HG02938 (cell line): ENCODE results near the gene TMEM92.
"Not testable (repeated sequence)": the region's sequence is repeated elsewhere in the genome, so short reads cannot be mapped to it uniquely, and the experiment has no call there.

ENCODE experiments used
- ATAC-seq: cut with Tn5 transposase; IDR thresholded peaks from one replicate; pipeline ENCODE4 v1.9.1; 2021; ENCODE audit warnings: mild to moderate bottlenecking, moderate library complexity; ENCODE audit not compliant: unreplicated experiment

Gene TMEM92

GRCh38 chr17:50262001-50262794 is 12.1 kb upstream of the TMEM92 start:
- no peak for ATAC-seq

DNA sequence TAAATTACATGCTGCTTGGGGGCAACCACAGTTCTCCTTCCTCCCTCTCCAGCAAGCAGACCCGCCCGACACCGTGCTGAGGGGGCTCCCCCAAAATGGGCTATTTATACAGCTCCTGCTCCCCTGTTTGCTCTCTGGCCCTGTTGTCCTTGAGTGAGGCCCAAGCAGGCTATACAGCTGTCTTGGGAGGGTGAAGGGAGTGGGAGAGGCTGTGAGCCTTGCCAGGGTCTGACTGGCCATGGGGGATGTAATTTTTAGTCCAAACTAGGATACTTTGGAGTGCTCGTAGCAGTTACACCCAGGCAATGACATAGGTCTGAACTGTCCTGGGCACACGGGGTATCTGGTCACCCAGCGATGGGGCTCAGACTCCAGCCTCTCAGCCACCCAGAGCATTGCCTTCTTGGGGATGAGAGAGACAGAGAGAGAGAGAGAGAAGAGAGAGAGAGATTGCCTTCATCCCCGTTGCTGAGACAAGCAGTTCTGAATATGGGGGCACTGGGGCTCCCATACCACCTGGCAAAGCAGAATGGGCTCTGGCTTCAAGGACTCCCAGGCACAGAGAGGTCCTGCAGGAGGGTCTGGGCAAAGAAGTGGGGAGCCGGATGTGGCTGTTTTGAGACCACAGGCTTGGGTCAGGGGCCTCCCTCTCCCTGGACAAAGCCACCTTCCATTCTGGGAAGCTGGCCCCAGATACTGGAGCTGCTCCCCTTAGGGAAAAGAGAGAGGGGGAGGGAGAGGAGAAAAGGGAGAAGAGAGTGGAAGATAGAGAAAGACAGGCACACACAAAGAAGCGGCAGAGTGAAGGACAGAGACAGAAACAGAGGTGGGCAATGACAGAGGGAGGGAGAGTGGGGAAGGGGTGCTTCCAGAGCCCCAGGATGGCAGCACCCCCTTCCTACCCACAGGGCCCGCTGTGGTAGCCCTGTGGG is 10.7 kb upstream of the TMEM92 start:
- no peak for ATAC-seq

DNA sequence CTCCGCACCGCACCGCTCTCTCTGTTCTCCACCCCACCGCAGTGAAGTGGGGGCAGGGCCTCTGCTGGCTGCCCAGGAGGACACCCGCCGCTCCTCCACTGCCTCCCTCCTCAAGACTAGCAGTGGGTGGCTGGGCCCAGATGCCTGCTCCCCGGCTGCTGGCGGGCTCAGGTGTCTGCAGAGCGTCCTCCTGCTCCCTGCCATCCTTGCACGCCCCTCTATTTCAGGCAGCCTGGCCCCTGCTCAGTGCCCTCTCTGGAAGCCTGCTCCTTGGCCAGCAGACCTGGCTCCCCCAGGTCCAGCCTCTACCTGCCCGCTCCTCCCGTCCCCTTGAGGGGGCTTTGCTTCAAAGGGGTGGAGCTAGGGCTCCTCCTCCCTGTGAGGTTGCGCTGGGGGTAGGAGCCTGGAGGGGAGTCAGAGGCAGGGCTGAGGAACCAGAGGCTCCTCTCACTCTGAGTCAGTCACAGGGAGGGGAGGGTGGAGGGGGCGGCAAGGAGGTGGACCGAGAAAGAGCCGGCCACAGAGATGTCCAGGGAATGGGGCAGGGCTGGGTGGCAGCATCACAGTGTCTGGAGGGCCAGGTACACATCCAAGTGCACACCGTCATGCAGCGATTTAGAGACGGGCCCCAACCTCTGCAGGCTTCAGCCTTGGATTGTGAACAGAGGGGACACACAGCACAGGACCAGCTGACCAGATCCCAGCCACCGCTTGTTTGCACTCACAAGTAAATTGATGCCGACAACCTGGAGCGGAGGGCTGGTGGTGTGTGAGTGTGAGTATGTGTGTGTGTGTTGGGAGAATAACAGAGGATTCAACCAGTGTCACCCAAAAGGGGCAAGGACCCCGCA is 9.8 kb upstream of the TMEM92 start:
- ATAC-seq = no peak

- ATAC-seq = no peak
These were observed 9.1 kb upstream of the TMEM92 start for GRCh38 chr17:50265212-50265611.

DNA sequence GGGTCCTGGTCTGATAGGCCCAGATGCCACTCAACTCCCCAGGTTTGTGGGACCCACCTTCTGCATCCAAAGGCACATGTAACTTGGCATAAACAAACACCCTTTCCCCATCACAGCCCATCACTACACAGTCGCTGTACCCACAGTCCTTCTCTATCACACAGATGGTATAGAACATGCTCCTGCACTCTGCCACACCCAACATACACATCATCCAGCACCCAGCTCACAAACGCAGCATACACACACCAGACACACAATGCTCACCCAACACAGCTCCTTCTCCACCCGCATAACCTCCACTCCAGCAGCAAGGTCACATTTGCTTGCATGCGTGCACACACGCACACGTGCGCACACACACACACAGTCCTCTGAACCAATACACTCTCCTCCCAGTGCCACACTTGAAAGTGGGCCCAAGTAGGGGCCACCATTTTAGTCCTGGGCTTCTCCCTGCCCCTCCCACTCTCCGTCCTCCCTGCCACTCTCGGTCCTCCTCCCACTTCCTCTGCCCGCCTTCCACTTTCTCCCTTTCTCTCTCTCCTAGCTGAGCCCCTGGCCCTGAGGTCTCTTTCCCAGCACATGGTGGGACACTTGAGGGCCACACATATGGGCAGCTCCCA is 8.5 kb upstream of the TMEM92 start:
- ATAC-seq = no peak

DNA sequence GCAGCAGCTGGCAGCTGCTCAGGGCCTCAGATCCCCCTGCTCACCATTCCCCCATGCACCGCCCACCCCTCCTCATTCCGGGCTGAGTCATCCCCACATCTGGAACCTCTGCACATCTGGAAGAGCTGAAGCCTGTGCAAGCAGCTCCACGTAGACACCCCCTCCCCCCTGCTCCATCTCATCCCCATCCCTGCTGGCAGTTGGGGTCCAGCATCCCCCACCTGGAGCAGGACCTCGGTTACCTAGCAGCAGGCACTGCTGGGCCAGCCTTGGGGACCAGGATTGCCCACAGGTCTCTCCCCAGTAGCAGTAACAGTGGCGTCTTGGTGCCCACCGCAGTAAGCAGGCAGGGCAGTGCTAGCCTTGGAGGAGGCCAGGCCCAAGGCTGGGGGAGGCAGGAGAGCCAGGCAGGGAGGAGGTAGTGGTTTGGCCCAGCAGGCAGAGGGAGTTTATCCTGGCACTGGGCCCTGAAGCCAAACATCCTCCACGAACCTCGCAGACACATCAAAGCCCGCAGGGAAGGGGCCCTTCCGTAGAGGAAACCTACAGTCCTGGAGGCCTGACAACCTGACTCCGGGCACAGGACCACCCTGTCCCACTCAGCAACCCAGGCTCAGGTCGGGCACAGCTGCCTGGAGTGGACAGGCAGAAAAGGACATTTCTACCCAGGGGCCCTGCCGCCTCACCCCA is 7.7 kb upstream of the TMEM92 start:
- no peak for ATAC-seq

DNA sequence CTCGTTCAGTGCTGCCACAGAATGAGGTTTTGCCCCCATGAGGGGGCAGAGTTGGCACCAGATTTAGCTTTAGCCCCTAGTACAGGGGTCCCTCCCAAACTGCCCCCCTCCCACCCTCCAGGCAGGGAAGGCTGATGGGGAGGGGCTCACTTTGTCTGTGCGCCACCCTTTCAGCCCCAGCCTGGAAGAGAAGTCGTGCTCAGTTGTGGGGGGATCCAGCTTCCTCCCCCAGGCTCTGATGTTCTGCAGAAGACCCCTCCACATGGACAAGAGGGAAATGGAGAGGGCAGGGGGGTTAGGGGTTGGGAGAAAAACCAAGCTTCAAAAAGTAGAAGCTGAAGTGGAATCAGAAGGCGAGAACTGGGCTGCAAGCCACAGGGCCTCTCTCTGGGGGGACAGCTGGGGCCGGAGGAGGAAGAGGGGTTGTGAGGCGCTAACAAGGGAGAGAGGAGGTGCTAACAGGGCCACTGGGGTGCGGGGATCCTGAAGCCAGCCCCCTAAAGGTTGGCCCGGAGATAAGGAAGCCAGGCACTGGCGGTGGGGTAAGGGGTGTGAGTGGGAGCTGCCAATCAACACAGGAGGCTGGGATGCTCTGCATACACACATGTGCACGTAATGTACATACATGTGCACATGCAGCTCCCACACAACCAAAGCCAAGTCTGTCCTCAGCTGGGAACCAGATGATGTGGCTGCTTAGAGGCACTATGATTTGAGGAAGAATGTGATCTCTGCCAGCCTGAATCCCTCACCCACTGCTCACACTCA is 7.0 kb upstream of the TMEM92 start:
- ATAC-seq = no peak

GRCh38 chr17:50268026-50268425 is 6.2 kb upstream of the TMEM92 start:
- no peak for ATAC-seq

- no peak for ATAC-seq
These were observed 5.5 kb upstream of the TMEM92 start for GRCh38 chr17:50268743-50269275.

GRCh38 chr17:50269477-50270434 is 4.5 kb upstream of the TMEM92 start:
- ATAC-seq = peak; percentile 59

- no peak for ATAC-seq
These were observed 3.6 kb upstream of the TMEM92 start for GRCh38 chr17:50270435-50271362.

DNA sequence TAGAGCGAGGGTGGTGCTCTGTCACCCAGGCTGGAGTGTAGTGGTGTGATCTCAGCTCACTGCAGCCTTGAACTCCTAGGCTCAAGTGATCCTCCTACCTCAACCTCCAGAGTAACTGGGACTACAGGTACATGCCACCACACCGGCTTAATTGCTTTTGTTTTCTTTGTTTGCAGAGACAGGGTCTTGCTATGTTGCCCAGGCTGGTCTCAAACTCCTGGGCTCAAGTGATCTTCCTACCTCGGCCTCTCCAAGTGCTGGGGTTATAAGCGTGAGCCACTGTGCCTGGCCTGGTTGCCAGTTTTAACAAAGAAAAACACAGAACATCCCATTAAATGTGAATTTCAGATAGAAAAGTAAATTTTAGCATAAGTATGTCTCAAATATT is 2.9 kb upstream of the TMEM92 start:
- not testable (repeated sequence) for ATAC-seq

DNA sequence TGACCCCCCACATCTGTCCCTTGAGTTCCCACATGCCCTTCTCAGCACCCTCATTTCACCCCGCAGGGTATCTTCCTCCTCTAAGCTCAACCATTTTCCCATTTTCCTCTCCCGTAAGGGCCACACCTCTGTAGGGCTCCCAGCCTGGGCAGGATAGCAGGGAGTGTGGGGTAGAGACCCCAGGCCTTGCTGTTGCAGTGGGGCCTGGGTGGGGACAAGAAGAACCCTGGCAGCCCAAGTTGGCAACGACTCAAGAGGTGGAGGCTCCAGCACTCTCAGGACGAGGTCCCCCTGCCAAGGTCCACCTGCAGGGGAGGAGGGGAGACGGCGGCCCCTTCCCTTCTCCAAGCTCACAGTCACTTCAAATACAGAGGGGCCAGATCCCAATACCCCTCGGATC is 2.0 kb upstream of the TMEM92 start:
- ATAC-seq = no peak

DNA sequence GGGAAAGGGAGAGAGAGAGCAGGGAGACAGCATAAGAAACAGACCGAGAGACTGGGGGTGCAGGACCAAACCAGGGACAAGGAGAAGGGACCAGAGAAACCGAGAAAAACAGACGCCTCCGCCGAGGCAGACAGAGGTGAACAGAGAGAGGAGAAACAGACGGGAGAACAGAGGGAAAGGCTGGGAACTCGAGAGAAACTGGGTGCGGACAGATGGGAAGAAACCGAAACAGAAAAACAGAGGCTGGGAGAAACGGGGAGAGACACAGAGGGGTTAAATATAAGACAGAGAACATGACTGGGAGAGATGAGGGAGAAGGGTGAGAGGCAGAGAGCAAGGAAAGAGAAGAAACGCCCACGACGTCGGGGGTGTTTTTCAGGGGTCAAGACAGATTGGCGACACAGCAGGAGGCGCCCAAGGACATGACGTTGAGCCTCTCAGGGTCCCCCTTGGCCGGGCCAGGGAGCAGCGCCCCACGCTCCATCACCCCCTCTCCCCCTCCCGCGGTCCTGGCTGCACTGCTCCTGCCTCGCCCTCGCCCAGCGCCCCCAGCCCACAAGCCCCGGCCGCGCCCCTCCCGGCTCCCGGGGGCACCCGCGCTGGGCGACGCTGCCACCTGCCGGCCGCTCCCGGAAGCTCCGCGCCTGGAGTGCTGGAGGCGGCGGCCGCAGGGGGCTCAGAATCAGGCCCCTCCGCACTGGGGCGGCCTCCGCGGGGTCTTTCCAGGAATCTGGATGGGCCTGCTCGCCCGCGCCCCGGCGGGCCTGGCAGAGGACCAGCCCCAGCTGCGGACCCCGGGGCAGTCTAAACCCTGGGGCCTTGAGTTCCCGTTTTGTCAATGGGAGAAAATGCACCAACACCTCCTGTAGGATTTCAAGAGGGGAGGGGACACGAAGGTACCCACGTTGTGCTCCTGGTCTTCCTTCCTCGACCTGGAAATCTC is 1.3 kb upstream of the TMEM92 start:
- ATAC-seq = no peak

GRCh38 chr17:50273654-50274040 is 619 bp upstream of the TMEM92 start:
- ATAC-seq = no peak

GRCh38 chr17:50274897-50275221 is 593 bp downstream of the TMEM92 start:
- ATAC-seq = no peak
